RCC 7860 (cell line): ENCODE data around the gene SLC51A.

ENCODE experiments used
- DNase-seq: peaks from one replicate; pipeline ENCODE4 v3.0.0-alpha.2; 2015; ENCODE audit warnings: low spot score
- FAIRE-seq: peaks from 2 replicates; lab custom pipeline; 2012; peaks lifted over from hg19 to GRCh38; lab: Jason Lieb, UNC

The SLC51A gene

DNA sequence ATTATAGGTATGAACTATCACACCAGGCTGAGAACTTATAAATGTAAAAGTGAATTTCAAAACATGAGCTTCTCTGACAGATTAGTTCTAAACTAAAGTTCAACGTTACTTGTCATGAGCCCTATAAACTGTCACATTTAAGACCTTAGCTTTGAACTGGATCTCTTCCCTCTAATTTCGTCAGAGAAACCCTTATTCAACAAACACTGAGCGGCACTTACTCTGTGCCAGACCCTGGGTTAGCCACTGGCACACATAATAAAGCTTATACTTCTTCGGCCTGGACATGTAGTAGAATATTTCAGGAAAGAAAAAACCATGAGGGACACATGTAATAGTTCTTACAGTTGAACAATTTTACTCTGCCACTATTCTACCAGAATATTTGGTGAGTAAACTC, 65.6 kb downstream of the SLC51A start:
- FAIRE-seq, result no peak
- no peak for DNase-seq
